Retinal pigment epithelial cell (primary cell): ENCODE results near the gene NSDHL.

Source experiments
- DNase-seq: peaks from one replicate; pipeline ENCODE4 v3.0.0-alpha.2; 2010; ENCODE audit warnings: low read depth
- H3K4me3 ChIP-seq: 2 replicates; pipeline ENCODE4 v1.5.1; 2011; ENCODE audit warnings: mild to moderate bottlenecking, low read length, control low read depth, moderate library complexity
- CTCF ChIP-seq: conservative IDR thresholded peaks from 2 replicates; pipeline ENCODE4 v1.5.1; 2011; ENCODE audit warnings: low read depth, low read length, control low read depth, inconsistent platforms

NSDHL gene

GRCh38 chrX:152844256-152844655, 13.4 kb downstream of the NSDHL start:
- DNase-seq = no peak
- no peak for TF ChIP-seq CTCF
- H3K4me3 ChIP-seq = no peak overlapping the region

GRCh38 chrX:152845618-152846240, 14.9 kb downstream of the NSDHL start:
- no peak for TF ChIP-seq CTCF
- no peak for DNase-seq
- H3K4me3 ChIP-seq = no peak overlapping the region

GRCh38 chrX:152847281-152847680, 16.4 kb downstream of the NSDHL start:
- TF ChIP-seq CTCF = no peak
- H3K4me3 ChIP-seq = no peak overlapping the region
- no peak for DNase-seq

- no peak for TF ChIP-seq CTCF
- H3K4me3 ChIP-seq = no peak overlapping the region
- DNase-seq = no peak
Observed at GRCh38 chrX:152850465-152850864, 19.6 kb downstream of the NSDHL start.

GRCh38 chrX:152853986-152854385, 23.1 kb downstream of the NSDHL start:
- TF ChIP-seq CTCF = no peak
- no peak for DNase-seq
- no peak overlapping the region for H3K4me3 ChIP-seq

GRCh38 chrX:152861116-152861515, 30.3 kb downstream of the NSDHL start:
- no peak overlapping the region for H3K4me3 ChIP-seq
- peak; percentile 61 for DNase-seq
- no peak for TF ChIP-seq CTCF

GRCh38 chrX:152861826-152862225, 31.0 kb downstream of the NSDHL start:
- no peak overlapping the region for H3K4me3 ChIP-seq
- DNase-seq = no peak
- TF ChIP-seq CTCF = no peak
